NCI-H345 treated with DMSO at 0.1 percent for 48 hours (cell line): ENCODE results near the gene RBBP5.

ENCODE experiments used
- DNase-seq: peaks from one replicate; lab custom pipeline; 2025; ENCODE audit not compliant: unreplicated experiment; lab: John Stamatoyannopoulos, UW

RBBP5 gene

DNA sequence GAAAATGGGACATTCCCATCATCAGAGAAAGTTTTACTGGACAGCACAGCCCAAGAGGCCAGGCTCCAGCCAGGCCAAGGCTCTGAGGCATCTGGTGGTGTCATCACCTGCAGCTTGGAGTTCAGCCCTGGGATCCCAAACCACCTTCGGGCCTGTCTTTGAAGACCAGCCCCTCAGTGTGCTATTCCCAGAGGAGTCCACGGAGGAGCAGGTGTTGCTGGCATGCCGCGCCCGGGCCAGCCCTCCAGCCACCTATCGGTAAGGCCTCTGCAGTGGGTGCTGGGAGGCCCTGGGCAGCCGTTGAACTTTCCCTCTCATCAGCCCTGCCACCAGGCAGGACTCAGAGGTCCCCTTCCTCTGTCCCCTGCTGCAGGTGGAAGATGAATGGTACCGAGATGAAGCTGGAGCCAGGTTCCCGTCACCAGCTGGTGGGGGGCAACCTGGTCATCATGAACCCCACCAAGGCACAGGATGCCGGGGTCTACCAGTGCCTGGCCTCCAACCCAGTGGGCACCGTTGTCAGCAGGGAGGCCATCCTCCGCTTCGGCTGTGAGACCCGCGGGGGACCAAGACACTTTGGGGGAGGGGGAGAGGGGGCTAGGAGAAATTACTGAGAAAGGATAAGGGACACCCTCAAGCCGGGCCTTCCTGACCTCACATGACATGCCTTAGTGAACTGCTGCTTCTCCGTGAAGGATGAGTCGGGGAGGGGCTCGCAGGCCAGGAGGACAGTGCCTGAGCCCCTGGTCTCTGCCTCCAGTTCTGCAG is 63.8 kb downstream of the RBBP5 start:
- DNase-seq: no peak

DNA sequence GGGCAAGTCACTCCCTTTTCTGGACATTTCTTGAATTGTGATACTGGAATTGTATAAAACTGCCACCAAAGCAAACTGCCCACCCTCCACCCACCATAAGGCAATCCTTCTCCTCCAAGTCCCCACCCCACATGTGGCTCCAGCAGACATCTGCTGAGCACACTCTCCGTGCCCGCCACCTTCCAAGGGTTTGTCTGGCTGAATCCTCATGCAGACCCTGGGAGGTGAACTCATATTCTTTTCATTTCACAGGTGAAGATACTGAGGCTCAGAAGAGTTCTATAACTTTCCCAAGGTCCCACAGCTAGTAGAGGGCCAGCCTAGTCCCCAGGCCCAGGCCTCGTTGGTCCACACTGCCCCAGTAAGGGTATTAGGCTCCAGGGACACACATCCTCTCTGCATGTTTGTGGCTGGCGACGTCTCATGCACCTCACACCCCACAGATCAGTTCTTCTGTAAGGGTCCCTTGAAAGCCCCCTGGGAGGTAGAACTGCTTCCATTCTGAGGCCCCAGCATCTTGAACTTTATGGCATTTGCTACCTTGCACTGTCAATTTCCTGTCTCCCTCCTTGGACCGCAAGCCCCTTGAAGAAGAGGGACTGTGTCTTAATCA is 64.7 kb downstream of the RBBP5 start:
- DNase-seq: no peak

DNA sequence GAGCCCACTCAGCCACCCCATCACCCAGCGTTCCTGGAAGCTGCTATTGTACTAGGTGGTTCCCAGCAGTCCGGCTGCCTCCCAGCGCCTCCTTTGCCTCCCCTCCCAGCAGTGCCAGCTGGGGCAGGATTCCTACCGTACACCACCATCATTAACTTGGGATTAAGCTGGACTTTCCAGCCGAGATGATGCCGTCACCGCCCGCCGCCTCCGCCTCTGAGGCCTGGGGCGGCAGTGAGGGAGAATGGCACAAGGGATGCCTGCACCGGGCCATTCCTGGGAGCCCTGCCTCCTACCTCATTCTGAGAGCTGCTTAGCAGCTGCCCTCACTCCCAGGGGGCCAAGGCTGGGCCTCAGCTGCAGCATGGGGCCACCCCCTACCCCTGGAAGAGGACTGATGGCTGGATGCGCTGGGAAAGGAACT is 65.6 kb downstream of the RBBP5 start:
- DNase-seq: no peak

DNA sequence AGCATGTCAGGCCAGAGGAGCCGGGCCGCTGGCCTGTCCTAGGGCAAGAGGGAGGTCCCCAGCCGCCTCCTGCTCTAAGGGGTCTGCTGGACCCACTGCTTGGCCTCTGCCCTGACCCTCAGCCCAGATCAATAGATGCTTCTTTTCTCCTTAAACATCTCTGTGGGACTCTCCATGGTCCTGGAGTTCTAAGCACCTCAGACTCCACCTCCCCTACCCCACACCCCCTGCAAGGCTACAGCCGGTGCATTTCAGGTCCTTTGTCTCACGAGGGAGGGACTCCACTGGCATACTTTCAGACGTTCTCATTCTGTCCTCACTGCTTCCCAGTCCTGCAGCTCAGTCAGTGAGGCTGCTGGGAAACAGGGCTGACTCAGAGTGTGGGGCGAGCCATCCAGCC is 67.8 kb downstream of the RBBP5 start:
- DNase-seq: no peak

DNA sequence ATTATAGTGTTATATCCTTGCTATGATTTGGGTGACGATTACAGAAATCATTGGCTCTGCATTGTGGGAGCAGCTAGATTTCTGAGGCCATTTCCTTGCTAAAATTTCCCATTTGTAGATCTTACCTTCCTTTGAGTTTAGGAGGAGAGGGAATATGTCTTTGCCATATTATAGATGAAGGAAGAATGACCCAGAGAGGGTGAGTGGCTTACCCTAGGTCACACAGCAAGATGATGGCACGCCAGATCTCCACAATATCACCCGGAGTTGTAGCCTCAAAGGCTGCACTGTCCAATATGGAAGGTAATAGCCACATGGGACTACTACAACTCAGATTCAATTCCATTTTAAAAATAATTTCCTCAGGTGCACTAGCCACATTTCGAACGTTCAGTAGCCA is 68.5 kb downstream of the RBBP5 start:
- no peak for DNase-seq

DNA sequence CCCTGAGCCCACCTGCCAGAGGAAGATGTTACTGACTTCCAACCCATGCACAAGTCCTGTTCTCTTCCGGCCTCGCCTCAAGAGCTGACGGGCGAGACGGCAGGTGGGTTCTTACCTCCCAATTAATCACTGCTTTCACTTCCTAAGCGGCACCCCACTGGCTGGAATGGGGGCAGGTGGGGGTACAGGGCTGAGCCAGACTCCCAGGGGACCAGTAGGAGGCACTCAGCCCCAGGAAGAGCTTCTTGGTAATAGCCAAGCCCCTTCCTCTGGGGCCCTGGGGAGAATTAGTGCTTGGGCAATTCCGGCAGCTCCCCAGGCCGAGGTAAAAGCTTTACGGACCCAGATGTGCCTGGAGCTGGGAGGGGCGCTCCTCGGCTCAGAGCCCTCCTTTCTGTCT is 69.1 kb downstream of the RBBP5 start:
- DNase-seq: no peak

DNA sequence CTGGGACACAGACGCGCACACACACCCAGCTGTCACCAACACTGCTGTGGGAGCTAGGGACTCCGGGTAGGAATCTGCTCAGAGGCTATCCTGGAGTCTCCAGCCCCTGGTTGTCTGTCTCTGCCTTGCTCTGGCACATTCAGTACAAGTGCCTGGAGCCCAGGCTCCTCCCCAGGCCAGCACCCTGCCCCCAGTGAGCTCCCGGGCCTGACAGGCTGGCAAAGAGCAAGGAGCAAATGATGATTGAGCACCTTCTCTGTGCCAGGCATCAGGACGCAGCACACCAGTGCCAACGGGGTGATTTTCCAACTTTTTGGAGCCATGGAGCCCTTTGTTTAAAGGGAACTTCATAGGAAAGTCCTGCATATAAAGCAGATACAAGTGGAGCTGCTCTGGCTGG is 72.3 kb downstream of the RBBP5 start:
- DNase-seq: no peak

DNA sequence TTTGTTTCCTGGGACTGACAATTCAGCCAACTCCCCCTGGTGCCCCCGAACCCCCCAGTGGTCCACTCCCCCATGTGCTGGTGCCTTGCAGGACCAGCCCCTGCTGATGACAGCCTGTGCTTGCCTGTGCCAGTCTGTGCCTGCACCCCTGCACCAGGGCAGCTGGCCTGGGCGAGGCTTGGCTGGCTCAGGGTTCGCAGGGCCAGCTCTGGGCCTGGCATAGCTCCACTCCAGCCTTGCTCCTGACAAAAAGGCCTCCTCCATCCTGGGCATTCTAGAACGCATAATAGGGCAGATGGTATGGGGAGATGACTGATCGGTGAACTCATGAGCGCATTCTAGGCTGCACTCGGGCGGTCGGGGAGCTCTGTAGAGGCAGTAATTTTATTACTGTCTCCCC is 73.4 kb downstream of the RBBP5 start:
- no peak for DNase-seq

DNA sequence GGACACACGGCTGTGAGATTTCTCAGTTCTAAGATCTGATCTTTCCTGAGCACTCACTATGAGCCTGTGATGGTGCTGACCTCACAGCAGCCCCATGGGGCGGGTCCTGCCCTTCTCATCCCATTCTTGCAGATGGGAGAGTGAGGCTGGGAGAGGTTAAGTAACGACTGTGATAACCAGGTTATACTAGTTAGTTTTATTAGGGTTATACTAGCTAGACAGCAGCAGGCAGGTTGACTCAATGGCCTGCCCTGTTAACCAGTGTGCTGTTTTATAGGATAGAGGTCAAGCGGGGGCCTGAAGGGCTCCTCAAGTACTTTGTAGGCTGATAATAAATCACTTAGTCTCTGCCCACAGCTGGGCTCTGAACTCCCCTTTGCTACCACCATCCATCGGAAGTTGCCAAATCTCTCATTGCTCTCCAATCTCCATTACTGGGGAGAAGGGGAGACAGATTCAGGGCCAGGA is 74.0 kb downstream of the RBBP5 start:
- DNase-seq: no peak

DNA sequence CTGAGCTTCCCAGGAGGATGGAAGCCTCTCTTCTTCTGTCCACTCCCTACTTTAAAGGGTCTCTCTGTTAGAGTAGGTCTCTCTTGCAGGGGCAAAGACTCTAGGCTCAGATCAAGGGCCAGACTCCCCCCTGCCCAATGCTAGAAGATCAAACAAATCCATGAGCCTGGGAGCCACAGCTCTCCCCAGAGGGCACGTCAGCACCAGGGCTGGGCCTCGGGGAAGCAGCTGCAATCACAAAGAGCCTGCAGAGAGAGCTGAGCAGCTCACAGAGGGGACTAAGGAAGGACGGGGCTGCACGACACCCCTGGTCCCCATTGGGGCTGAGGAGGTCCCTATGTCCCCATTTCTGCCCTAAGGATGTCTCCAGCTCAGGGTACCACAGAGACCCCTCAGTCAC is 74.9 kb downstream of the RBBP5 start:
- no peak for DNase-seq

DNA sequence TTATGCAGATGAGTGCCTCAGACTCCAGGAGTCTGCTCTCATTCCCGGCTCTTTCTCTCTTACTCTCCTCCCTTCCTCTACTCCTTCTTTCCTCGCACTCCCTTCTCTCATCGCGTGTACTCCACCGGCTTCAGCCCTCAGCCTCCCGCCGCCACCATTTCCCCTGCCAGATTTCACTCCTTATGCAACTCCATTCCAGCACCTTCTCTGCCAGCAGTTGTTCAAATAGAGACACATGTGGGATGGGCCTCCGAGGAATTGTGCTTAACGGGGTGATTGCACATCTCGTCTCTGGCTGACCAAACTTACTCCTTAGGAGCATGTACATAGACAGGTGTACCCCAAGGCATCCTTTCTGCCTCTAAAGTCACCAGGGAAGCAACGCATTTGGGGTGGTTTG is 76.6 kb downstream of the RBBP5 start:
- DNase-seq: no peak

DNA sequence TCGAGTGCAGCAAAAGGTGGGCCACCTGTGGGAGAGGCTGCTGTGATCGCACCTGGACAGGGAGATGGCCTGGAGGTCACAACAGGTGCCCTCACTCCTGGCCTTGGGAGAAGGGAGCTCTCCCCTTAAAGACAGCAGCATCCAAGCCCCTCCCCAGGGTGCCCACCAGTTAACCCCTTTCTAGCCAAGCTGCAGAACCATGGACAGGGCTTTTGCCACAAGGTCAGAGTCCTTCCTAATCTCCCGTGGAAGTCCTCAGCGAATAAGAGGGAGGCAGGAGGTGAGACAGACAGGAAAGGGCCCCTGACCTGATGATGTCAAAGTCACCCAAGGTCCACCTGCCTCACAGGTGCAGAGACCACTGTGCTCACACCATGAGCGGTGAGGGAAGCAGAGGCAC is 77.0 kb downstream of the RBBP5 start:
- DNase-seq: no peak

DNA sequence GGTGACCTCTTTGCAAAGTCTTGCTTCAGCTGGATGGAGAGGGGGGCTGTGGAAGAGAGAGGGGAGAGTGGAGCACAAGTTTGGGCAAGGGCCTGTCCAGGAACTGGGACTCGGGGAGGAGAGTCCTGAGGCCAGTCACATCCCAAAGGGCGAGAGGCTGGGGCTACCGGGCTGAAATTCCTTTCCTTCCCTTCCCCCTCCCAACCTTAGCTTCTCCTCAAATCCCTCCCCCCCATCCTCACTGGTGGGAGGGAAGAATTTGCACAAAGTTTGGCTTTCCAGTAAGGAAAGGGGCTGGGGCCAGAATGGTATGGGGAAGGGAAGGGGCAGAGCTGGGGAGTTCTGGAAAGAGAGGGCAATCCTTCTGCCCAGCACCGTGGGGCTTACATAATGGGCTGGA is 77.9 kb downstream of the RBBP5 start:
- no peak for DNase-seq

DNA sequence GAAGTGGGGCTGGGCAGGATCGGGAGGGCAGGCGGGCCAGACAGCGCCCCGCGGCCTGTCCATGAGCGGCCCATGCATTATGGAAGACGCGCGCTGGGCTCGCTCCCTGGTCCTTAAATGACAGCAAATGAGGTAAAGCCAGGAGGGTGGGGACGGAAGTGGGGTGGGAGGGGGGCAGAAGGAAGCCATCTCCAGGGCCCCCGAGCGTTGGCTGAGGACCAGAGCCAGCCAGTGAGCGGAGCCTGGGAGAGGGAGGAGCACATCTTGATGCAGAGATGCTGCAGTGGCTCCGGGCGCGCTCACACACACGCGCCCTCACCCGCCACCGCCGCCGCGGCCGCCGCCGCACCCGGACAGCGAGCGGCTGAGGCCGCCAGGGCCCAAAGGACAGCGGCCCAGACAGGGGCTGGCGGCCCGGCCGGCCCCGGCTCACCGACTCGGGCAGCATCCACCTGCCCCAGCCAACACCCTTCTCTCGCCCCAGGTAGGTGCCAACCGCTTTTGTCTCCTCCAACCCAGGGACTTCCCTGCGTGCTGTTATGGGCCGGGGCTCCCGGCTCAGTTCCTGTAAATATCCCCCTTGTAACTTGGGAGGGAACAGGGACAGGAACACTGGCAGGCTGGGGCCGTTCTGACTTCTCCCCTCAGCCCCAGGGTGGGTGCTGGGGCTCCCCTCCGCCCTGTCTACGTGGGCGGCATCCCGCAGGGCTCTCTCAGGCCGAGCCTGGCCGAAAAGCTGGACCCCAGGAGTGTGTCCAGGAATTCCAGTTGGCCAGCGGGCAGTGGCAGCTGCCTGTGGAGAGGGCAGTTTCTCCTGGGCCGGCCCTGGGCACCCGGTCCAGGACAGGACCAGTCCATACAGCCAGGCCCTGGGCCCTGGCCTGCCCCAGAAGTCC is 78.6 kb downstream of the RBBP5 start, which contains the start of gene CNTN2:
TSS of gene CNTN2 (plus strand) at position 302 of the 896 bp plus-strand sequence. CDS start 9,974 bp downstream, outside the sequence.
- DNase-seq: no peak

DNA sequence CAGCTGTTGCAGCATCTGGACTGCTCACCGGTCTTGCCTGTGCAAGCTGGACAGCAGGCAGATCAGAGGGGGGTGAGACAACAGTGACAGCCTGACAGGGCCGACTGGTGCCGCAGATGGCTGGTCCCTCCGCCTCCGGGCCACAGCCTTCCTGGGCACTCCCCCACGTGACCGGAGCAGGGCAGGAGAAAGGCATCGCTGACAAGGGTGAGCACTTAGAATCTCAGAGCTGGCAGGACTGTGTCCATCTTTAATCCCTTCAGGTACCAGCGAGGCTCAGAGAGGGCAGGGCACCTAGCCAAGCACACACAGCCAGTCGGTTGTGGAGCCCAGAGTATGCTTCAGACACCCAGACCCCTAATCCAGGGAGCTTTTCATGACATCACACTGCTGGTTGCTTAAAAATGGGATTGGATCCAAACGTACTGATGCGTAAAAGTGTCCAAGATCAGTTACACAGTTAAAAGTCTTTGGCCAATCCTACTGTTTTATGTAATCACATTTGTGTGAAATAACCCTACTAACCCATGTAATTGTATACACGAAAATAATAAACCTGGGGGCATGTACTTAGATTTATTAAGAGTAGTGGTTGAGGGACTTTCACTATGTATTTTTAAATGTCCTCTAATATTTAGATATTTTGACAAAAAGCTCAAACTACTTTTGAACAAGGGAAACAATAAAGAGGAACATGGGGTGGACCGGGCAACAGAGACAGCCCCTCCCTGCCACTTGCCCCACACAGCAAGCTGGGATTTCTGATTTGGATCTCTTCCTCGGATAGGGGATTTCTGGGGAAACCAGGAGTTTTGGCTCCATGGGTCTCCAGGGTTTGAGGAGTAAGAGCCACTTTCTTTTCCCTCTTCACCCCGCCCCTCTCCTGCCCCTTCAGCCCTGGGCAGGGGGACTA is 79.5 kb downstream of the RBBP5 start:
- no peak for DNase-seq

DNA sequence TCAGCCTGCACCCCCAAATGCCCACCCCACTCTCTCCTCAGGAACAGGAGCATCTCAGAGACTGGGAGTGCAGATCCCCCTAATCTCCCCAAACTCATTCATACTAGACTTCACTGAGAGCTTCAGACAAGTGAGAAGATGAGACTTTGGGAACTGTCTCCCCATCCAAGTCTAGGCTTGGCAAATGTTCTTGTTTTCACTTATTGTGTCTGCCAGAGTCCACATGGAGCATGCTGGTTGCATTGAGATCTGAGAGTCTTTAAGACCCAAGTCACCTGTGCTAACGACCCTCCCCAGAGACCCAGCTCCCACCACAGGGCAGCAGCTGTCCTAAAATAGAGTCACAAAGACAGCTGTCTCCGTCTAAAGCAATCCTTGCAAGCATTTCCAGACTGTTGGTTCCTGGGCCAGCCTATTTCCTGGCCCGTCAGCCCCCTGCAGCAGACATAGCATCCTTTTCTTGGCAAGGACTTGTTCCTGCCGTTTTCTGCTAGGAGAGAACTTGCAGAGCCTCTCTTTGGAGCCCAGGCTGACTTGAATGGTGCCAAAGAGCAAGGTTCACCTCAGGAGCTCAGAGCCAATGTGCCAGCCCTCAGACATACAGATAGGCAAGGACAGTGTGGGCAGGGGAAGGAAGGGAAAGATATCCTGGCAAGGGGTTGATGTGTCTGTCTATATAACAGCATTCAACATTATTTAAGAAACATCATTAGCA is 80.6 kb downstream of the RBBP5 start:
- DNase-seq: no peak

DNA sequence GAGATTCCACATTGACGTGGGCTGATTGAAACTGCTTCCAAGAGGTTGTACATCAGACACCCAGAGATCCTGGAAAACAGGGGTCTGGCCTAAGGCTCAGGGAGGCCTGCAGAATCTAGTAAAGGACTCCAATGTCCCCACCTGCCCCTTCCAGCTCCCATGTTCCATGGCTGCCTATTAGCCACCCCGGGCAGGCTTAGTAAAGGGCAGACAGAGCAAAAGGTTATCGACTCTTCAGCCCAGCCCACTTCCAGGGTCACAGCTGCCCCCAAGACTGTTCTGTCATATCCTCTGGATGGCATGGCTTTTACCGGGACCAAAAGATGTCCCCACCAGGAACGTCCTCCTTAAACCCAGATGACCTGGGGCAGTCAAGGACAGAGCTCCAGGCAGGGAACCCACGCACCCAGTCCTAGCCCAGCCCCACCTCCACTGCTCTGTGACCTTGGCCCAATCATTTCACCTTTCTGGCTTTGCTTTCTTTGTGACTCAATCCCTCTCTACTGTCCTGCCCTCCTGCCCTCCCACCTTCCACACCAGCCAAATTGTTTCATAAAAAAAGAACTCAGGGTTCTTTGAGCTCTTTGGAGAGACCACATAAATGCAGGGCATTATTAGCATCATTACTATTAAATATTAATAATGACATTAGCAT is 83.5 kb downstream of the RBBP5 start:
- DNase-seq: no peak

DNA sequence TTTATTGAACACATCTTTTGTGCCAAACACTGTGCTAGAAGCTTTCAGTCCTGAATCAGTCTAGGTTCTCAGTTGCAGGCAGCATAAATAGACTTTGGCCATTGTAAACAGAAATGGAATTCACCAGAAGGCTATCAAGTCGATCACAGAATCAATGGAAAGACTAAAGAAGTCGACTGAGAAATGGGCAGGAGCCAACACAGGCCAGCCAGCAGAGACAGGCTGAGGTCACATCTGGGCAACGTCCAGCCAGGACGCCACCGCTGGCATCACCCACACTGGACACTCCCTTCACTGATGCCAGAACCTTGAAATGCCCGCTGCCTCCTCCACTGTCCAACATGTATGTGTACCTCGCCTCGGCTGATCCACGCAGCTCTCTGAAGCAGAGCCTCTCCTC is 84.2 kb downstream of the RBBP5 start:
- no peak for DNase-seq
